ENCODE data around the gene PKN2. TPM values are rescaled to one million over a fixed set of nuclear protein-coding genes. Genes with fewer than 3 reads are reported as not detected.
"Not testable (repeated sequence)": the region's sequence is repeated elsewhere in the genome, so short reads cannot be mapped to it uniquely, and the experiment has no call there.

Gene PKN2
- total and polyA plus RNA-seq, 2 donors (not counting 1 experiment from before 2014, with no cell fraction given): 28.7 to 29.9 TPM

DNA sequence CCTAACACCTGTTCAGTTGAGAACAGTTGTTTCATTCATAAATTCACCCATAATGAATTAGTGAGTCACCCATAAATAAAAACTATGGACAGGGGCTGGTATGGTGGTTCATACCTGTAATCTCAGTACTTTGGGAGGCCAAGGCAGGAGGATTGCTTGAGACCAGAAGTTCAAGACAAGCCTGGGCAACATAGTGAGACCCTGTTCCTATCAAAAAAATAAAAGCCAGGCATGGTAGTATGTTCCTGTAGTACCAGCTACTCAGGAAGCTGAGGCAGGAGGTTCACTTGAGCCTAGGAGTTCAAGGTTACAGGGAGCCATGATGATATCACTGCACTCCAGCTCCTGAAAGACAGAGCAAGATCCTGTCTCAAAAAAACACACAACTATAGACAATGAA is 128.3 kb downstream of the PKN2 start:
- Histone ChIP-seq H3K27ac (ENCODE audit: insufficient read depth, low read length) (no peak overlapping the region), H3K9me3 (ENCODE audit: control insufficient read depth, insufficient read depth, low read depth, low read length) (no peaks in the 10 kb centered on the region), H3K79me2 (ENCODE audit: control insufficient read depth, insufficient read depth, low read length) (no peaks in the 10 kb centered on the region), H3K4me3 (replicated peaks in 1 of 4; ENCODE audit: control extremely low read depth in 1 of 4, insufficient read depth in 1 of 4, low read depth in 3 of 4, low read length in 4 of 4) (no peak overlapping the region), H3K36me3 (ENCODE audit: control insufficient read depth, insufficient read depth, low read length) (peaks cover 3% of the 10 kb centered on the region), H3K9ac (ENCODE audit: insufficient read depth, low read length) (no peak overlapping the region), H3K4me2 (ENCODE audit: extremely low read depth, insufficient read depth, low read length) (no peak overlapping the region), H3K4me1 (ENCODE audit: control insufficient read depth, extremely low read depth, insufficient read depth, low read length) (no peaks in the 10 kb centered on the region), H4K20me1 (ENCODE audit: control insufficient read depth, extremely low read depth, insufficient read depth, low read length) (no peaks in the 10 kb centered on the region), H3K27me3 (ENCODE audit: control insufficient read depth, insufficient read depth, low read length) (no peaks in the 10 kb centered on the region), H2AFZ (ENCODE audit: low read length) (no peak overlapping the region)
- no peak for DNase-seq (ENCODE audit: low read depth in 2 of 2)
- TF ChIP-seq, protein P1, sequence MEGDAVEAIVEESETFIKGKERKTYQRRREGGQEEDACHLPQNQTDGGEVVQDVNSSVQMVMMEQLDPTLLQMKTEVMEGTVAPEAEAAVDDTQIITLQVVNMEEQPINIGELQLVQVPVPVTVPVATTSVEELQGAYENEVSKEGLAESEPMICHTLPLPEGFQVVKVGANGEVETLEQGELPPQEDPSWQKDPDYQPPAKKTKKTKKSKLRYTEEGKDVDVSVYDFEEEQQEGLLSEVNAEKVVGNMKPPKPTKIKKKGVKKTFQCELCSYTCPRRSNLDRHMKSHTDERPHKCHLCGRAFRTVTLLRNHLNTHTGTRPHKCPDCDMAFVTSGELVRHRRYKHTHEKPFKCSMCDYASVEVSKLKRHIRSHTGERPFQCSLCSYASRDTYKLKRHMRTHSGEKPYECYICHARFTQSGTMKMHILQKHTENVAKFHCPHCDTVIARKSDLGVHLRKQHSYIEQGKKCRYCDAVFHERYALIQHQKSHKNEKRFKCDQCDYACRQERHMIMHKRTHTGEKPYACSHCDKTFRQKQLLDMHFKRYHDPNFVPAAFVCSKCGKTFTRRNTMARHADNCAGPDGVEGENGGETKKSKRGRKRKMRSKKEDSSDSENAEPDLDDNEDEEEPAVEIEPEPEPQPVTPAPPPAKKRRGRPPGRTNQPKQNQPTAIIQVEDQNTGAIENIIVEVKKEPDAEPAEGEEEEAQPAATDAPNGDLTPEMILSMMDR (conservative IDR thresholded peaks at IDR 0.05 in 1 of 2, IDR thresholded peaks at IDR 0.05 in 1 of 2; ENCODE audit: low read depth in 1 of 2, low read length in 2 of 2): no peak
- no peak for TF ChIP-seq EZH2 (IDR thresholded peaks at IDR 0.05; ENCODE audit: low read length, missing control alignments)

DNA sequence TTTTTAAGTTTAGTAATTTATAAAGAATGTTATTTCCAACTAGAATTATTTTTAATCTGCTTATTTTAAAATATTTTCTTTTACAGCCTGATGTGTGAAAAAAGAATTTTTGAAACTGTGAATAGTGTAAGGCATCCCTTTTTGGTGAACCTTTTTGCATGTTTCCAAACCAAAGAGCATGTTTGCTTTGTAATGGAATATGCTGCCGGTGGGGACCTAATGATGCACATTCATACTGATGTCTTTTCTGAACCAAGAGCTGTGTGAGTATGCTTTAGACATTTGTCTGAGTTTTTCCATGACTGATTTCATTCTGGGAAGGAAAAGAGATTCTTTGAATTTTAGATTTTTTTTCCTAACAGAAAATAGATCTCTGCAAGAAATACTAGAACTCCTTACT is 129.4 kb downstream of the PKN2 start:
- Histone ChIP-seq H3K4me1 (ENCODE audit: control insufficient read depth, extremely low read depth, insufficient read depth, low read length) (no peaks in the 10 kb centered on the region), H3K9me3 (ENCODE audit: control insufficient read depth, insufficient read depth, low read depth, low read length) (no peaks in the 10 kb centered on the region), H3K79me2 (ENCODE audit: control insufficient read depth, insufficient read depth, low read length) (no peaks in the 10 kb centered on the region), H3K4me2 (ENCODE audit: extremely low read depth, insufficient read depth, low read length) (no peak overlapping the region), H3K27me3 (ENCODE audit: control insufficient read depth, insufficient read depth, low read length) (no peaks in the 10 kb centered on the region), H4K20me1 (ENCODE audit: control insufficient read depth, extremely low read depth, insufficient read depth, low read length) (no peaks in the 10 kb centered on the region), H2AFZ (ENCODE audit: low read length) (no peak overlapping the region), H3K27ac (ENCODE audit: insufficient read depth, low read length) (no peak overlapping the region), H3K4me3 (replicated peaks in 1 of 4; ENCODE audit: control extremely low read depth in 1 of 4, insufficient read depth in 1 of 4, low read depth in 3 of 4, low read length in 4 of 4) (no peak overlapping the region), H3K36me3 (ENCODE audit: control insufficient read depth, insufficient read depth, low read length) (peaks cover 3% of the 10 kb centered on the region), H3K9ac (ENCODE audit: insufficient read depth, low read length) (no peak overlapping the region)
- DNase-seq (ENCODE audit: low read depth in 2 of 2): no peak
- TF ChIP-seq, protein P1 (conservative IDR thresholded peaks at IDR 0.05 in 1 of 2, IDR thresholded peaks at IDR 0.05 in 1 of 2; ENCODE audit: low read depth in 1 of 2, low read length in 2 of 2): no peak
- no peak for TF ChIP-seq EZH2 (IDR thresholded peaks at IDR 0.05; ENCODE audit: low read length, missing control alignments)

DNA sequence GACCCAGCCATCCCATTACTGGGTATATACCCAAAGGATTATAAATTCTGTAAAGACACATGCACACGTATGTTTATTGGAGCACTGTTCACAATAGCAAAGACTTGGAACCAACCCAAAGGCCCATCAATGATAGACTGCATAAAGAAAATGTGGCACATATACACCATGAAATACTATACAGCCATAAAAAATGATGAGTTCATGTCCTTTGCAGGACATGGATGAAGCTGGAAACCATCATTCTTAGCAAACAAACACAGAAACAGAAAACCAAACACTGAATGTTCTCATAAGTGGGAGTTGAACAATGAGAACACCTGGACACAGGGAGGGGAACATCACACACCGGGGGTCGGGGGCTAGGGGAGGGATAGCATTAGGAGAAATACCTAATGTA is 135.6 kb downstream of the PKN2 start:
- H3K36me3 ChIP-seq (ENCODE audit: control insufficient read depth, insufficient read depth, low read length); H2AFZ ChIP-seq (ENCODE audit: low read length); H3K27me3 ChIP-seq (ENCODE audit: control insufficient read depth, insufficient read depth, low read length); H3K4me1 ChIP-seq (ENCODE audit: control insufficient read depth, extremely low read depth, insufficient read depth, low read length); H3K27ac ChIP-seq (ENCODE audit: insufficient read depth, low read length); H3K4me2 ChIP-seq (ENCODE audit: extremely low read depth, insufficient read depth, low read length); H3K79me2 ChIP-seq (ENCODE audit: control insufficient read depth, insufficient read depth, low read length); H3K9ac ChIP-seq (ENCODE audit: insufficient read depth, low read length); H4K20me1 ChIP-seq (ENCODE audit: control insufficient read depth, extremely low read depth, insufficient read depth, low read length); DNase-seq (ENCODE audit: low read depth in 2 of 2); H3K9me3 ChIP-seq (ENCODE audit: control insufficient read depth, insufficient read depth, low read depth, low read length); H3K4me3 ChIP-seq (replicated peaks in 1 of 4; ENCODE audit: control extremely low read depth in 1 of 4, insufficient read depth in 1 of 4, low read depth in 3 of 4, low read length in 4 of 4): not testable (repeated sequence)

All from fibroblast of lung (primary cell).